HL-60 (cell line): ENCODE results near the gene PDS5B.

Experiments used
- CTCF ChIP-seq: IDR thresholded peaks from one replicate; pipeline ENCODE4 v1.5.1; 2011; ENCODE audit warnings: low read length, control low read depth, inconsistent platforms; ENCODE audit not compliant: insufficient read depth
- GABPA ChIP-seq: IDR thresholded peaks from 2 replicates; pipeline ENCODE4 v1.6.1; 2012; ENCODE audit warnings: low read depth
- REST ChIP-seq: IDR thresholded peaks from 2 replicates; pipeline ENCODE4 v1.6.1; 2012; ENCODE audit warnings: low read depth; ENCODE audit not compliant: insufficient replicate concordance

GRCh38 chr13:32669030-32669646 lies 82.9 kb downstream of the PDS5B start:
- TF ChIP-seq CTCF: peak; percentile 44
- no peak for TF ChIP-seq GABPA
- TF ChIP-seq REST: no peak
